HG02610 (cell line): ENCODE results near the gene GRK6.

Experiments
- ATAC-seq: cut with Tn5 transposase; IDR thresholded peaks from one replicate; pipeline ENCODE4 v1.9.1; 2021; ENCODE audit warnings: mild to moderate bottlenecking, moderate library complexity; ENCODE audit not compliant: unreplicated experiment

Gene GRK6

GRCh38 chr5:177425196-177425800, 1.2 kb upstream of the GRK6 start:
- ATAC-seq: no peak

- ATAC-seq: peak; percentile 81
Observed at GRCh38 chr5:177425801-177426565, 493 bp upstream of the GRK6 start.

GRCh38 chr5:177427211-177427822, 841 bp downstream of the GRK6 start:
- ATAC-seq: no peak

- no peak for ATAC-seq
Observed at GRCh38 chr5:177427919-177428573, 1.6 kb downstream of the GRK6 start.

GRCh38 chr5:177428574-177429217, 2.2 kb downstream of the GRK6 start:
- ATAC-seq: no peak

GRCh38 chr5:177429248-177430040, 3.0 kb downstream of the GRK6 start:
- no peak for ATAC-seq

- ATAC-seq: no peak
Observed at GRCh38 chr5:177430140-177430951, 3.9 kb downstream of the GRK6 start.

GRCh38 chr5:177430972-177431316, 4.5 kb downstream of the GRK6 start:
- ATAC-seq: no peak

- ATAC-seq: peak; percentile 37
Observed at GRCh38 chr5:177431317-177432142, 5.1 kb downstream of the GRK6 start.

- ATAC-seq: no peak
Observed at GRCh38 chr5:177432143-177432838, 5.8 kb downstream of the GRK6 start.

GRCh38 chr5:177432839-177433657, 6.6 kb downstream of the GRK6 start:
- no peak for ATAC-seq

- ATAC-seq: no peak
Observed at GRCh38 chr5:177433658-177434217, 7.3 kb downstream of the GRK6 start.

- ATAC-seq: no peak
Observed at GRCh38 chr5:177434437-177434836, 8.0 kb downstream of the GRK6 start.

GRCh38 chr5:177434942-177435738, 8.7 kb downstream of the GRK6 start:
- ATAC-seq: no peak

- ATAC-seq: no peak
Observed at GRCh38 chr5:177435847-177436536, 9.5 kb downstream of the GRK6 start.

GRCh38 chr5:177437623-177438022, 11.1 kb downstream of the GRK6 start:
- ATAC-seq: no peak
